T1000 (cell line): ENCODE data around the gene RNF11.
"Not testable (repeated sequence)": the region's sequence is repeated elsewhere in the genome, so short reads cannot be mapped to it uniquely, and the experiment has no call there.

Experiments
- DNase-seq: peaks from one replicate; lab custom pipeline; 2025; ENCODE audit warnings: mixed read lengths; lab: John Stamatoyannopoulos, UW

RNF11 gene

DNA sequence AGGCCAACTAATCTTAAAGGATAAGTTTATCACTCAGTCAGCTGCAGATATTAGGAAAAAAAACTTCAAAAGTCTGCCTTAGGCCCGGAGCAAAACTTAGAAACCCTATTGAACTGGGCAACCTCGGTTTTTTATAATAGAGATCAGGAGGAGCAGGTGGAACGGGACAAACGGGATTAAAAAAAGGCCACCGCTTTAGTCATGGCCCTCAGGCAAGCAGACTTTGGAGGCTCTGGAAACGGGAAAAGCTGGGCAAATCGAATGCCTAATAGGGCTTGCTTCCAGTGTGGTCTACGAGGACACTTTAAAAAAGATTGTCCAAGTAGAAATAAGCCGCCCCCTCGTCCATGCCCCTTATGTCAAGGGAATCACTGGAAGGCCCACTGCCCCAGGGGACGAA is 7.6 kb upstream of the RNF11 start:
- DNase-seq: not testable (repeated sequence)

DNA sequence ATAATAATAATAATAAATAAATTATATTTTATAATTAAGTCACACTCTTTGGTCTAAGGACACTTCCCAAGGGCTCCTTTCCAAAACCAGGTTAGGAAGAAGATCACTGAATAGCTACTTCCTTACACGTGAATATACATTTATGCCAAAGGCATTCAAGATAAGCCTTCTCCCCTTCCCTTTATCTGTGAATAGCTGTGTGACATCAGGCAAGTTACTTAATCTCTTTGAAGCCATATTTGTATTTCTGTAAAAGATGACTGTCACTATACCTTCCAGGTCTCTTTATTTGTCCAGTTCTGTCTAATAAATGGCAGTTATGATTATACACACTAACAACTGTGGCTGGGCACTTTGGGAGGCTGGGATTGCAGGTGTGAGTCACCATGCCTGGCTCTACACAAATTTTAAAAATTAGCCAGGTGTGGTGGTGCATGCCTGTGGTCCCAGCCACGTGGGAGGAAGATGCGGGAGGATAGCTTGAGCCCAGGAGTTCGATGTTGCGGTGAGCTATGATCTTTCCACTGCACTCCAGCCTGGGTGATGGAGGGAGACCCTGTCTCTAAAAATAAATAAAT is 5.5 kb upstream of the RNF11 start:
- DNase-seq: no peak

DNA sequence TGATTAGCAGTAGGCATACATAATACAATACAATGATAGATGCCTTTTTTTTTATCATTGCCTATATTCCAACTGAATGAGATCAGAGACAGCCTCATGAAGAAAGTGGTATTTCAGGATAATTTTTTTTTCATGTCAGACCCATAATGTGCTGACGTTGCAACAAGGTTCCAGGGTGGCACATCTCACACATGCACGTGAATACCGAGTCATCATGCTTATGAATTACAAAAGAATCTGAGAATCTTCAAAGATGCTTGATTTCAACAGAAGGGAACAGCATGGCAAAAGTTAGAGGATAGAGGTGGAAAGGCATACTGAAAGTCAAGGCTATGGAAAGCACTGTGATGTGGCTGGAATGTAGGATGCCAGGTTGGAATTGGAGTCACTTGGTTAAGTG is 5.0 kb upstream of the RNF11 start:
- no peak for DNase-seq

DNA sequence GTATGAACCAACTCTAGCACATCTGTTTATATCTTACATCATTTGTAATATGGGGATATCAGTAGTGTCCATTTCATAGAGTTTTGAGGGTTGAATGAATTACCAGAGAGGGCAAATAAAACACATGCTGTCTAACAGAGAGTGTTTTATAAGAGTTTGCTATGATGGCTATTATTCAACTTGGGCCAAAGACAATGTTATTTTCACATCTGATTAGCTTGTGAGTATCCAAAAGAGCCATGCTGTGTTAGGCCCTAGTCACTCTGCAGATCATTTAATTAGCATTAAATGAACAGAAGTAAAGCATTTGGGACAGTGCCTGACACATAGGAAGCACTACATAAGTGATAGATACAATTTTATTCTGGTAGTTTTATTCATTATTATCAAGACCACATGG is 4.2 kb upstream of the RNF11 start:
- no peak for DNase-seq

DNA sequence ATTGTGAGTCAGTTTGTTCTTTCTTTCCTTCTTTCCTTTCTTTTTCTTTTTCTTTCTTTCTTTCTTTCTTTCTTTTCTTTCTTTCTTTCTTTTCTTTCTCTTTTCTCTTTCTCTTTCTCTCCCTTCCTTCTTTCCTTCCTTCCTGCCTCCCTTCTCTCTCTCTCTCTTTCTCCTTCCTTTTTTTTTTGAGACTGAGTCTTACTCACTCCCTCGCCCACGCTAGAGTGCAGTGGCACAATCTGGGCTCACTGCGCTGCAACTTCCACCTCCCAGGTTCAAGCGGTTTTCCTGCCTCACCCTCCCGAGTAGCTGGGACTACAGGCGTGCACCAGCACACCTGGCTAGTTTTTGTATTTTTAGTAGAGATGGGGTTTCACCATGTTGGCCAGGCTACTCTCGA is 1.8 kb upstream of the RNF11 start:
- not testable (repeated sequence) for DNase-seq

DNA sequence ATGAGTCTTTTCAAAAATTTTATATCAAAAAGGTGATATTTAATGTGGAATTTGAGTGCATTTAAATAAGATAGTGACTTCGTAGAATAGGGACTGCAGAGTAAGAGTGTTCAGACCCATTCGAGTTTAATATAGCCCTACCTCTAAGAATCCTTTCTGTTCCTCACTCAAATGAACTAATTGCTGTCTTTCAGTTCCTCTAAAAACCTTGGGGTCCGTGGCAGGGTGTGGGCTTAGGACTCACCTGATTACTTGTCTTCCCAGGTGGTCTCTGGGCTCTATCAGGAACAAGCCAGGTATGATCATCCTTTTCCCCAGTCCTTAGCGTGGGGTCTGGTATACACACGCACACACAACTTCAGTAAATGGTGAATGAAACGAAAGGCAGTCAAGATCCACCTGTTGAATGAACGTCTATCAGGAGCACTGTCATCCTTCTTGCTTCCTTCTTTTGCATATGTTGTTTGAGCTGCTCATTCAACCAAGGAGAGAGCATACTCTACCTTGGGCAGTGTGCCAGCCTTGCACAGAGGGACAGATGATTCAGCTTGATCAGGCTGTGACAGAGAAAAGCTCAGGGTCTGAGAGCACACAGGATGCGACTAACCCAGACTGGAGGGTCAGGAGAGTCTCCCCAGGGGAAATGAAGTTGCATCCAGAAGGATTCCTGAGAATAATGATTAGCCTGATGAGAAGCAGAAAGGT is 1.2 kb upstream of the RNF11 start:
- no peak for DNase-seq

DNA sequence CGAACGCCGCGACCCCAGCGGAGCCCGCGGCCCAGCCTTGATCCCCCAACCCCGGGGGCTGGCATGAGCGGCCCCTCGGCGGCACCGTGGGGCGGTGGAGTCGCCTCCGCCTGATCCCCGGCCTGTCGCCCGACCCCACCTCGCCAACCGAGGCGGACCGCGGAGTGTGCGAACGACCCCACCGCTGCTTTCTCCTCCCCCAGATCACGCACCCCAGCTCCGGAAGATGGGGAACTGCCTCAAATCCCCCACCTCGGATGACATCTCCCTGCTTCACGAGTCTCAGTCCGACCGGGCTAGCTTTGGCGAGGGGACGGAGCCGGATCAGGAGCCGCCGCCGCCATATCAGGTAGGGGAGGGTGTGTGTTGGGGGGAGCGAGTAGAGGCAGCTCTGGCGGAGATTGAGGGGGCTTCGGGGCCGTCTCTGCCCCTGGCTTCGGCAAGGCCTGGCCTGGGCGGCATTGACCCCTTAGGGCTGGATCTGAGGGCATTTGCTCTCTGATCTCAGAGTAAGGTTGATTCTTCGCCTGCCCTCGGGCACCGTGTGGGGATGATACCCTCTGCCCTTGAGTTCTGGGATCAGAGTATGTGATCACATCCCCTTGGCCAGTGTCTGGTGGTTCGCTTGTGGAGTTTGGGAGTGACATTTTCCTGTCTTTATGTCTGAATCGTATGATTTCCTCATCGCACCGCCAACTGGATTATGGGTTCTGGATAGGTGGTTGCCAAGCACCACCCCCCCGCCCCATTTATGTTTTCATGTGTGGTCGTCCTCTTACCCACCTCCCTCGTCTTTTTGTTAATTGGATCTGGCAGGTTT is 668 bp downstream of the RNF11 start:
- DNase-seq: no peak

DNA sequence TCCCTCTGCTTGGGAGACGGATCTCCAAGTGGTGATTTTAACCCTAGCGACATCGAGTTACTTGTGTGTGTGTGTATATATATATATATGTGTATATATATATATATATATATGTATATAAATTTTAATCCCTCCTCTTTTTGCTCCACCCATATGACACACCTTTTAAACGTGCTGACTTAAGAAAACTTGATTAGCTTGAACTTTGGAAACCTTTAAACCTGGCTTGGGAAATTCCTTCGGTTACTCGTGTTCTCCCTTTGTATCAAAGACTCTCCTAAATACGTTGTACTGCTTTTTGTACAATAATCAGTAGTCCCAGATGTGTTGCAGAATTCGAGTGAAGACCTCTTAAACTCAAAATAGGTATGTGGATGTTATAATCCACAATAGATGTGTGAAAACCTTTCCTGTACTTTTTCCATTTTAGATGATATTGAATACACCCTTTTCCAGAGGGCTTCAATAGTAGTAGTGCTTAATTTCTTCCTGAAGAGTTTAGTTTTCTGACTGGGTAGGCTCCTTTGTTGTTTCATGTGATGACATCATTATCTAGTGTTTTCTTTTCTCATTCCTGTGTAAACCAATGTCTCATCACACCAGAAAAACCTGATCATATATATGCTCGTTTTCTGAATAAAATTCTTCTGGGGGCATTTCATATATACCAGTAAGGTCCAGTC is 1.4 kb downstream of the RNF11 start:
- DNase-seq: no peak

DNA sequence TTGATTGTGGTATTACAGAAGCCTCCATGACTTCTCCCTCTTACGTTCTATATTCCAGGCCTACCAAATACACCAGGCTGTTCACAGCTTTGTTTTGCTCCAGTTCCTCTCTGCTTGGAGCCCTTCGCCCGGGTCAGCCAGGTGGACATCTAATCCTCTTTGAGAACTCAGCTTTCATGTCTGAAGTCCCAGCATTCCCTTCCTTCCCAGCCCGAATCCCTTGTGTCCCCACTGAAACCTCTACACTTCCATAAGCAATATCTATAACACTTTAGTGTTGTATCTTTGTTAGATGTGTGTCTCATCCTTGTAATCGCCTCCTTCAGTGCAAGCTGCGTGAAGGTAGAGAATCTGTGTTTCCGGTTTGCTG is 1.9 kb downstream of the RNF11 start:
- no peak for DNase-seq

DNA sequence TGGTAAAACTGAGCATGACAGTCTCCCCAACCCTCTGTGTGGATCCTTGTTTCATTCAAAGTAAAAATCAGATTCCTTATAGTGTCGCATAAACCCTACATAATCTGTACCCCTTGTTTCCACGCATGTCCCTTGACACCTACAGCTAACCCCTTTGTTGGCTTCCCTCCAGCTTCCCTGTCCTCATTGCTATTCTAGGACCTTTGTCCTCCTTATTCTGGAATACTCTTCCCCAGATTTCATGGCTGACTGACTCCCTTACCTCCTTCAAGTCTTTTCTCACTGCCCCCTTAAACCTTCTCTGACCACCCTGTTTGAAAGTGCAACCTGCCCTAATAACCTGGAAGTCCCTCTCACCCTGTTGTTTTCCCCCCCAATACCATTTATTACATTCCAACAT is 4.0 kb downstream of the RNF11 start:
- DNase-seq: no peak

DNA sequence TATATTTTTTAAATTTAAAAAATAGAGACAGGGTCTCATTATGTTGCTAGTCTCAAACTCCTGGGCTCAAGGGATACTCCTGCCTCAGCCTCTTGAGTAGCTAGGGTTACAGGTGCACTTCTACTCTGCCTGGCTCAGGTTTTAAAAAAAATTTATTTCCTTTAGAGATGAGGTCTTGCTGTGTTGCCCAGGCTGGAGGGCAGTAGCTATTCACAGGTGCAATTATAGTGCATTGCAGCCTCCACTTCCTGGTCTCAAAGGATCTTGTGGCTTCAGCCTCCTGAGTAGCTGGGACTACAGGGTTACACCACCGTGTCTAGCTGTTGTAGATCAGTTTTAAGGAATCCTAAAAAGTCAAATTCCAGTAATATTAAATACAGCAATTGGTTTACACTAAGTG is 5.0 kb downstream of the RNF11 start:
- DNase-seq: no peak

DNA sequence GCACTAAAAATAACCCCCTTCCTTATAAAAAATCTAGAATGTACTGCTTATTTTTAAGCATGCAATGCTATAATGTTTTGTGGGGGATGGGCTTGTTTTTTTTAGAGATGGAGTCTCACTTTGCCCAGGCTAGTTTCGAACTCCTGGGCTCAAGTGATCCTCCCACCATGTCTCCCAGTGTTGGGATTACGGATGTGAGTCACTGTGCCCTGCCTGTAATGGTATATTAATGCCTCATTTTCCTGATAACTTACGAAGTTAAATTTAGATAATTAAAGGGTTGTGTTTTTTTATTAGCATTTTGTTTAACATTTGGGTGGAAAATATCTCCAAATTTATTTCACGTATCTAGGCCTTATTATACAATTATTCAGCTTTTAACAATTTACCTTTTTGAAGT is 6.5 kb downstream of the RNF11 start:
- DNase-seq: no peak

DNA sequence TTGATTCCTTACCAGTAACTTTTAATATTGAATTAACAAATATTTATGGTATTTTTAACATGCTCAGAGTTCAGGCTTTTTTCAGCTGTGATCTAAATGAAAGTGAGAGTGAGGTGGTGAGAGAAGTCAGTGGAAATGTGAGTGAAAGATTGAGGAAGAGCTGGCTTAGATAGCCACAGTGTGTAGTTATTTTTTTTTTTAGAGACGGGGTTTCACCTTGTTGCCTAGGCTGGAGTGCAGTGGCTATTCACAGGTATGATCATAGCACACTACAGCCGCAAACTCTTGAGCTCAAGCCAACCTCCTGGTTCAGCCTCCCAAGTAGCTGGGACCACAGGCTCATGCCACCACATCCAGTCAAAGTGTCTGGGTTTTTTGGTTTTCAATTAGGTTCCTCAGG is 10.9 kb downstream of the RNF11 start:
- no peak for DNase-seq

DNA sequence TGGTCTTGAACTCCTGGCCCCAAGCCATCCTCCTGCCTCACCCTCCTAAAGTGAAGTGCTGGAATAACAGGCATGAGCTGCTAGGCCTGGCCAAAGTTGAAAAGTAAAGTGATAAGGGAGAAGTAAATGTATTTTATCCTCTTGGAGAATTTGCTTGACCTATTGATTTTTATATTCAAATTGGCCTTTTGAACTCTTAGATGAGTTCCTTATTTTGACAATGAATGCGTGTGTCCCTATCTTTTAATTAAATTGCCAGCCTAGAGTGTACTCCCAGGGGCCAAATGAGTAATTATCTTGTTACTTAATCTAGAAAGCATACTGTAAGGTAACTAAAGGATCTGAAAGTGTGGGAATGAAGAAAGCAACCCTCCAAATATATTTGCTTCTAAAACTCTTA is 11.4 kb downstream of the RNF11 start:
- DNase-seq: no peak

DNA sequence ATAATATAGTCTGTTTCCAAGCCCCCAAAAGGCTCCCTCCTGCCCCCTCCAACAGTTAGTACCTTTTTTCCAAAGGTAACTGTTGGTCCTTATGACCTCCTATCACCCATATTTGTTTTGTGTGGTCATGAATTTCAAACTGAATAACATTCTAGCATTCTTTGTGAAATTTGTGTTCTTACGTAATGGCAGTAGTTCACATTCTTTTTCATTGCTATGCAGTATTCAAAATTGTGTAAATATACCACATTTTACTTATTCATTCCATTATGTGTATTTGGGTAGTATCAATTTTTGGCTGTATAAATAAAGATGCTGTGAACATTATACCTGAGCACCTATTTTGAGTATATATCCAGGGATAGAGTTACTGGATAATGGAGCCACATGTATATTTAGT is 13.4 kb downstream of the RNF11 start:
- no peak for DNase-seq

DNA sequence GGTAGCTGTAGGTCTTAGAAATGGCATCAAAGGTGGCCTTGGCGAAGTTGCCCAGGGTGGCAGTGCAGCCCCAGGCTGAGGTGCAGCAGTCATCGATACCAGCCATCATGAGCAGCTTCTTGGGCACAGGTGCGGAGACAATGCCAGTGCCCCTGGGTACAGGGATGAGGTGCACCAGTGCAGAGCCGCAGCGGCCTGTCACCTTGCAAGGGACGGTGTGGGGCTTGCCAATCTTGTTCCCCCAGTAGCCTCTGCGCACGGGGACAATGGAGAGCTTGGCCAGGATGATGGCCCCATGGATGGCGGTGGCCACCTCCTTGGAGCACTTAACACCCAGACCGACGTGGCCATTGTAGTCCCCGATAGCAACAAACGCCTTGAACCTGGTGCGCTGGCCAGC is 14.7 kb downstream of the RNF11 start:
- not testable (repeated sequence) for DNase-seq

DNA sequence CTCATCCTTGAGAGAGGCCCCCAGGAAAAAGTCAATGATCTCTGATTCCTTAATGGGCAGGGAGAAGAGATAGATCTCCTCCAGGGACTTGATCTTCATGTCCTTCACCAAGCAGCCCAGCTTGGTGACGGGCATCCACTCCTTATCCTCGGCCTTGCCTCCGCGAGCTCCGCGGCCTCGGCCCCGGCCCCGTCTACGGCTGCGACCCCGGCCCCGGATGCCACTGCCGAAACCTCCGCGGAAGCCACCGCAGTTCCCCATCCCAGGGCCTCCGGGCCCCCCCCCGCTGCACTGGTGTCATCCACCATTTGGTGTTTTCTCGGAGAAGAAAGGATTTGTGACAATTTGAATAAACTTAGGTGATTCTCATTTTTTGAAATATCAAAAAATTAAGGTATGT is 15.1 kb downstream of the RNF11 start:
- DNase-seq: not testable (repeated sequence)

DNA sequence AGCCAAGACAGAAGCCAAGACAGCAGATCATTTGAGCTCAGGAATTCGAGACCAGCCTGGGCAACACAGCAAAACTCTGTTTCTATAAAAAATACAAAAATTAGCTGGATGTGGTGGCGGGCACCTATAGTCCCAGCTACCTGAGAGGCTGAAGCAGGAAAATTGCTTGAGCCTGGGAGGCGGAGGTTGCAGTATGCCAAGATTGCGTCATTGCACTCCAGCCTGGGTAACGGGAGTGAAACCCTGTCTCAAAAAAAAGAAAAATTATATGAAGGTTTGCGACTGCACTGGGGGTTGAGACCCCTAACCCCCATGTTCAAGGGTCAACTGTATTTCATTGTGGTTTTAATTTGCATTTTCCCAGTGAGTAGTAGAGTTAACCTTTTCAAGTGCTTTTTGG is 16.3 kb downstream of the RNF11 start:
- no peak for DNase-seq

DNA sequence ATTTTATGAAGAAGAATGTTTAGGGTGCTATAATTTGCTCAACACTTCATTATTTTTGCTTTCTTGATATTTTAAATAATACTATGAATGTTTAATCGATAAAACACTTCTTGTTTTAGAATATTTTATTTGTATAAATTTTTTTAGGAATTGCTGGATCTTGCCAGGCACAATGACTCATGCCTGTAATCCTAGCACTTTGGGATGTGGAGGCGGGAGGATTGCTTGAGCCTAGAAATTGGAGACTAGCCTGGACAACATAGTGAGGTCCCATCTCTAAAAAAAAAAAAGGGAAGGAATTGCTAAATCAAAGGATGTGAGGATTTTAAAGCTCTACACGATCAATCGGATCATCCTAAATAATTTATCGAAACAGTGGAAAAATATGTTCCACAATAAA is 17.6 kb downstream of the RNF11 start:
- no peak for DNase-seq

DNA sequence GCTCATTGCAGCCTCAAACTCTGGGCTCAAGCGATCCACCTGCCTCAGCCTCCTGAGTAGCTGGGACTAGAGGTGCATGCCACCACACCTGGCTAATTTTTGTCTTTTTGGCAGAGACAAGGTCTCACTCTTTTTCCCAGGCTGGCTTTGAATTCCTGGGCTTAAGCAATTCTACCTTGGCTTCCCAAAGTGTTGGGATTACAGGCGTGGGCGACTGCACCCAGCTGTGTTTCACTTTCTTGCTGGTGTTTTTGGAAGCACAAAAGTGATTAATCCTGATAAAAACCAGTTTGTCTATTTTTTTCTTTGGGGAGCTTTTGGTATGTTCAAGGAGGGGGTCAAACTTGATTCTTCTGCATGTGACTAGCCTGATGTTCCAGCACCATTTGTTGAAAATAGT is 19.3 kb downstream of the RNF11 start:
- no peak for DNase-seq

DNA sequence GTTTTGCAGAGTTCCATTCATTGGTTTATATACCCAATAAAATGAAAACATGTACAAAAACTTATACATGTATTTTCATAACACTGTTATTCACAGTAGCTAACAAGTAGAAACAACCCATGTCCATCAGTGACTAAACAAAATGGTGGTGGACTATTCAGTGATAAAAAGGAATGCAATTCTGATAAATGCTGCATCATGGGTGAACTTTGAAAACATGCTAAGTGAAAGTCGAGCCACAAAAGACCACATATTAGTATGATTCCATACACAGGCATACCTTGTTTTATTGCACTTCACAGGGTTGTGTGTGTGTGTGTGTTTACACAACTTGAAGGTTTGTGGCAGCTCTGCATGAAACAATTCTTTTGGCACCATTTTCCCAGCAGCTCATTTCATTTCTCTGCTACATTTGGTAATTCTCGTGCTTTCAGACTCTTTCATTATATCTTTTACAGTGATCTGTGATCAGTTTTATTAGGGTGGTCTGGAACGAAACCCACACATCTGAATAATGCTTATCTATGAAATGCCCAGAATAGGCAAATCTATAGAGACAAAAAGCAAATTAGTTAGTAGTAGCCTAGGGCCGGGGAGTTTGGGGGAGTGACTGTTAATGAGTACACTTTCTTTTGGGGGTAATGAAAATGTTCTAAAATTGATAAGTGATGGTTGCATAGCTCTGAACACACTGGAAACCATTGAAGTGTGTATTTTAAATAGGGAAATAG is 27.2 kb downstream of the RNF11 start:
- no peak for DNase-seq

DNA sequence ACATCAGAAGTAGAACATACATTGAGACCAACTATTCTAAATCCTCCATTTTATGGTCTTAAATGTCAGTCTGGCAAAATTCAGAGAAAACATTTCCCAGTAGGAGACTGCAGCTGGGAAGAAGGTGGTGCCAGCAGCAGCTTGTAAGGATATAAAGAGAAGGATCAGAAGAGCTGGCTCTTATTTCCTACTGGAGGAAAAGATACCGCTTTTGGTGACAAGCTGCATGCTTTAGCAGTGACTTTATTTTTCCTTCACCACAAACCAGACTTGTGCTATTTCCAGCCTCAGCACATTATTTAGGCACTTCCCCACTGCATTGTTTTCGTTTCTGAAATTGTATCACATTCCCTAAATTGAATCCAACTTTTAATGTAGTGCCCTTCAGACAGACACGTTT is 28.4 kb downstream of the RNF11 start:
- no peak for DNase-seq
